Measurements from ENCODE around the gene CAAP1. TPM values are rescaled to one million over a fixed set of nuclear protein-coding genes. Genes with fewer than 3 reads are reported as not detected.

CAAP1 gene
- total RNA-seq, 4 donors from 2014 or later = 7.5 to 43.2 (median 17.3) TPM

DNA sequence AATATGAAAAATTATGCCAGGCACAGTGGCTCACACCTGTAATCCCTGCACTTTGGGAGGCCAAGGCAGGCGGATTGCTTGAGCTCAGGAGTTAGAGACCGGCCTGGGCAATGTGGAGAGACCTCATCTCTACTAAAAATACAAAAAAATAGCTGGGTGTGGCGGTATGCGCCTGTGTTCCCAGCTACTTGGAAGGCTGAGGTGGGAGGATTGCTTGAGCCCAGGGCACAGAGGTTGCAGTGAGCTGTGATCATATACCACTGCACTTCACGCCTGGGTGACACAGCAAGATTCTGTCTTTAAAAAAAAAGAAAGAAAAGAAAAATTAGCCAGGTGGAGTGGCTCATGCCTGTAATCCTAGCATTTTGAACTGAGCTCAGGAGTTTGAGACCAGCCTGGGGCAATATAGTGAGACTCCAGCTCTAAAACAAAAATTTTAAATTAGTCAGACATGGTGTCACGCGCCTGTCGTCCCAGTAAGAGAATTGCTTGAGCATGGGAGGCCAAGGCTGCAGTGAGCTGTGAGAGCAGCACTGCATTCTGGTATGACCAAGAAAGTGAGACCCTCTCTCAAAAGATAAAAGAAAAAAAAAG lies 36.4 kb upstream of the CAAP1 start:
- Histone ChIP-seq H3K4me1 (no peaks in the 10 kb centered on the region), H3K27ac (no peak overlapping the region), H3K9me3 (no peaks in the 10 kb centered on the region), H3K27me3 (no peaks in the 10 kb centered on the region), H3K4me3 (no peak overlapping the region), H3K36me3 (peaks cover 0 to 58% (median 8%) of the 10 kb centered on the region in 3 donors)
- TF ChIP-seq POLR2A (IDR thresholded peaks at IDR 0.05) (no peak), EP300 (IDR thresholded peaks at IDR 0.05) (no peak)
- TF ChIP-seq, protein P1, sequence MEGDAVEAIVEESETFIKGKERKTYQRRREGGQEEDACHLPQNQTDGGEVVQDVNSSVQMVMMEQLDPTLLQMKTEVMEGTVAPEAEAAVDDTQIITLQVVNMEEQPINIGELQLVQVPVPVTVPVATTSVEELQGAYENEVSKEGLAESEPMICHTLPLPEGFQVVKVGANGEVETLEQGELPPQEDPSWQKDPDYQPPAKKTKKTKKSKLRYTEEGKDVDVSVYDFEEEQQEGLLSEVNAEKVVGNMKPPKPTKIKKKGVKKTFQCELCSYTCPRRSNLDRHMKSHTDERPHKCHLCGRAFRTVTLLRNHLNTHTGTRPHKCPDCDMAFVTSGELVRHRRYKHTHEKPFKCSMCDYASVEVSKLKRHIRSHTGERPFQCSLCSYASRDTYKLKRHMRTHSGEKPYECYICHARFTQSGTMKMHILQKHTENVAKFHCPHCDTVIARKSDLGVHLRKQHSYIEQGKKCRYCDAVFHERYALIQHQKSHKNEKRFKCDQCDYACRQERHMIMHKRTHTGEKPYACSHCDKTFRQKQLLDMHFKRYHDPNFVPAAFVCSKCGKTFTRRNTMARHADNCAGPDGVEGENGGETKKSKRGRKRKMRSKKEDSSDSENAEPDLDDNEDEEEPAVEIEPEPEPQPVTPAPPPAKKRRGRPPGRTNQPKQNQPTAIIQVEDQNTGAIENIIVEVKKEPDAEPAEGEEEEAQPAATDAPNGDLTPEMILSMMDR (IDR thresholded peaks at IDR 0.05) = no peak
- 96 to 97% methylated on average over 8 of the region's 8 CpGs for WGBS, 2 donors
- DNase-seq (ENCODE audit: low spot score in 2 of 2) = no peak

DNA sequence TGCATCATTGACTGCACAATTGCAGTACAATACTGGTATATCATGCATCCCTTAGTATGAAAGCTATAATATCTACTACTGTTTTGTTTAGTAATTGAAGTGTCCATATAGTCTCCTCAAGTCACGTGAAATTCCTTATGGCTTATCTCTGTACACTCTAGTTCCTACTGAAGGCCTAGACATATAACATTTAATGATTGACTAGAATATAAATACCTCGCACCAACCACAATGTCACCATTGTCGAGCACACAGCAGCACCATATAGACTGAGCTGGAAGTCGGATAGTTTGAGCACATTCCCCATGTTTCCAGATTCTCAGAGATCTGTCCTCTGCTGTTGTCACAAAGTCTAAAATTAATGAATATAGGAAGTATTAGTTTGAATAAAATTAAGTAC lies 33.0 kb upstream of the CAAP1 start:
- no peak overlapping the region for H3K4me3 ChIP-seq
- no peak for TF ChIP-seq POLR2A (IDR thresholded peaks at IDR 0.05)
- TF ChIP-seq, protein P1 (IDR thresholded peaks at IDR 0.05) = no peak
- TF ChIP-seq EP300 (IDR thresholded peaks at IDR 0.05) = no peak
- H3K9me3 ChIP-seq = no peaks in the 10 kb centered on the region
- H3K27me3 ChIP-seq = no peaks in the 10 kb centered on the region
- H3K27ac ChIP-seq = no peak overlapping the region
- peaks cover 0 to 66% (median 8%) of the 10 kb centered on the region in 3 donors for H3K36me3 ChIP-seq
- WGBS, 2 donors = 89 to 91% methylated on average over 4 of the region's 4 CpGs
- DNase-seq (ENCODE audit: low spot score in 2 of 2) = no peak
- no peaks in the 10 kb centered on the region for H3K4me1 ChIP-seq

DNA sequence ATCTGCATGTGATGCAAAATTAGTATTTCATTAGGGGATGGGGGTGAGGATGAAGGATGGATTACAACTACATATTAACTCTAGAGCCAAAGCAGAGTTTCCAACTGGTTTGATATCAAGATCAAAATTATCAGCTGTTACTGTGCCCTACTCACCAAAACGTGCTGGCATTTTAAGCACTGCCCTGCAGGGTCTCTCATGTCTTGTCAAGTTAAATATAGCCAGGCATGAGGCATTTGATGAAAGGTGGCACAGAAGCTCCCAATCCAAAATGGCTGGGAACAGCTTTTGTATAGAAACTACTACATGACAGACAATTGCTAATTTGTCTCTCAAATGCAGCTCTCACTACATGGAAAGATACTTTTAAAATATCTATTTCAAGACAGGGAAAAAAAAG lies 27.1 kb upstream of the CAAP1 start:
- 56 to 58% methylated on average over 1 of the region's 1 CpG for WGBS, 2 donors
- H3K36me3 ChIP-seq = peaks cover 9 to 94% (median 12%) of the 10 kb centered on the region in 3 donors

DNA sequence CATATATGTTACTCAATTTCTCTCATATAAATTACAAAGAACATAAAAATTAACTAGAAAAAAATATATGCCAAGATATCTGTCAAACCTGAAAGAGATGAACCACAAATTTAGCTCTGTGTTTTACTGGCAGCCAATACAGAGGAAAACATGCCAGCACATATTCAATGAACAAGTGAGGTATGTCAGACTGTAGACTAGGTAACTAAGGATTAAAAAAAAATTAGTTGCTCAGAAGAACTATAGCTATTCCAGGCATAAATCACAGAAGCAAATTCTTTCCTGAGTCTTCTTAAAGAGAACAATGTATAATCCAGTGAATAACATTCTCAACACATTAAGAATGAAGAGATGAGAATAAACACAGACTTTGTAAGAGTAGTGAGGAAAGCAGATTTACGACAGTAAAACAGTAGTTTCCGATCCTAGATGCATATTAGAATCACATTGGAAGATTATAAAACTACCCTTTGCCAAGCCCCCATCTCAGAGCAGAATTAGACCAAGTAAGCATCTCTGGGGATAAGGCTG lies 20.6 kb upstream of the CAAP1 start:
- no peak for DNase-seq (ENCODE audit: low spot score in 2 of 2)
- Histone ChIP-seq H3K36me3 (peaks cover 0 to 74% (median 12%) of the 10 kb centered on the region in 3 donors), H3K27me3 (no peaks in the 10 kb centered on the region), H3K27ac (no peak overlapping the region), H3K4me1 (no peaks in the 10 kb centered on the region), H3K9me3 (no peaks in the 10 kb centered on the region), H3K4me3 (no peak overlapping the region)
- TF ChIP-seq, protein P1 (IDR thresholded peaks at IDR 0.05) = no peak
- TF ChIP-seq EP300 (IDR thresholded peaks at IDR 0.05) = no peak
- no peak for TF ChIP-seq POLR2A (IDR thresholded peaks at IDR 0.05)
- 89 to 97% methylated on average over 2 of the region's 2 CpGs for WGBS, 2 donors

More for the DNA sequence above, 27.1 kb upstream of the CAAP1 start:
- Histone ChIP-seq H3K27me3 (no peaks in the 10 kb centered on the region), H3K27ac (no peak overlapping the region), H3K9me3 (no peaks in the 10 kb centered on the region), H3K4me3 (no peak overlapping the region), H3K4me1 (no peaks in the 10 kb centered on the region)
- TF ChIP-seq EP300 (IDR thresholded peaks at IDR 0.05) (no peak), POLR2A (IDR thresholded peaks at IDR 0.05) (no peak)
- TF ChIP-seq, protein P1 (IDR thresholded peaks at IDR 0.05) = no peak
- no peak for DNase-seq (ENCODE audit: low spot score in 2 of 2)

DNA sequence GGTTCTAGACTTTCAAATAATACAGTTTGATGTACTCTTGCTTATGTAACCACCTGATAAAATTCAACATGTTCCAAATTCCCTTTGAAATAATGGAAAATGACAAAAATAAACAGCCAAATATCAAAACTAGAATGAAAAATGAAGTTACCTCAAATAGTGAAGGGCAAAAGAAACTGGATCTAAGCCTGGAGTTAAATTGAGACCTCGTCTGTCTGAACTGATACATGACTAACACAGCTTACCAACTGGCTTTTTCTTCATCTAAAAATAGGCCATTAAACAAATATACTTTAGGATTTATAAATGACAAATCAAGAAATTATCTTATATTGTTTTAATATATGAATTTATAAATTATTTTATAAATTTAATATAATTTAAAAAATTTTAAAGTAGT lies 12.1 kb upstream of the CAAP1 start:
- WGBS, 2 donors = 77 to 85% methylated on average over 1 of the region's 1 CpG
- H3K27me3 ChIP-seq = no peaks in the 10 kb centered on the region
- H3K27ac ChIP-seq = no peak overlapping the region
- no peak overlapping the region for H3K4me3 ChIP-seq
- DNase-seq (ENCODE audit: low spot score in 2 of 2) = no peak
- H3K9me3 ChIP-seq = no peaks in the 10 kb centered on the region
- H3K36me3 ChIP-seq = peaks cover 0 to 48% (median 5%) of the 10 kb centered on the region in 3 donors
- no peak for TF ChIP-seq EP300 (IDR thresholded peaks at IDR 0.05)
- TF ChIP-seq, protein P1 (IDR thresholded peaks at IDR 0.05) = no peak
- no peak for TF ChIP-seq POLR2A (IDR thresholded peaks at IDR 0.05)
- no peaks in the 10 kb centered on the region for H3K4me1 ChIP-seq

Measured in tibial nerve (tissue), 4 donors.